ENCODE results near the gene RASSF8.

DNA sequence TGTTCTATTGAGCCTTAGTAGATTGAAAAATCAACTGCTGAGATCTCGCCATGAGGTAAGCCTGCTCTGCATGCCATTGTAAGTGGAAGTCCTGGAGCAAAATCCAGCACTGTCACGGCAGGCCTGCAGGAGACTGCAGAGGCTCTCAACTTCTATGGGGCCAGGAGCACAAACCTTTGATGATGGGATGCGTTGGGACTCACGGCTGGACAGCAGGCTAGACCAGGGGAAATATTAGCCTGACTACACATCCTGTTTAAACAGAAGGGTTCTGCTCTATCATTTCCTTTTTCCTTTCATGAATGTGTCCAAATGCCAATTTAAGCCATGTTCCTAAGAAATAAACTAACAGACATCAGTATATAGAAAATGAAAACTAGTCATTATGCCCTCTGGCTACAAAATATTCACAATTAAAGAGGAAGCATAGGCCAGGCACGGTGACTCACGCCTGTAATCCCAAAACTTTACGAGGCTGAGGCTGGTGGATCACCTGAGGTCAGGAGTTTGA is 33.9 kb upstream of the RASSF8 start:
- TF ChIP-seq, protein P1, sequence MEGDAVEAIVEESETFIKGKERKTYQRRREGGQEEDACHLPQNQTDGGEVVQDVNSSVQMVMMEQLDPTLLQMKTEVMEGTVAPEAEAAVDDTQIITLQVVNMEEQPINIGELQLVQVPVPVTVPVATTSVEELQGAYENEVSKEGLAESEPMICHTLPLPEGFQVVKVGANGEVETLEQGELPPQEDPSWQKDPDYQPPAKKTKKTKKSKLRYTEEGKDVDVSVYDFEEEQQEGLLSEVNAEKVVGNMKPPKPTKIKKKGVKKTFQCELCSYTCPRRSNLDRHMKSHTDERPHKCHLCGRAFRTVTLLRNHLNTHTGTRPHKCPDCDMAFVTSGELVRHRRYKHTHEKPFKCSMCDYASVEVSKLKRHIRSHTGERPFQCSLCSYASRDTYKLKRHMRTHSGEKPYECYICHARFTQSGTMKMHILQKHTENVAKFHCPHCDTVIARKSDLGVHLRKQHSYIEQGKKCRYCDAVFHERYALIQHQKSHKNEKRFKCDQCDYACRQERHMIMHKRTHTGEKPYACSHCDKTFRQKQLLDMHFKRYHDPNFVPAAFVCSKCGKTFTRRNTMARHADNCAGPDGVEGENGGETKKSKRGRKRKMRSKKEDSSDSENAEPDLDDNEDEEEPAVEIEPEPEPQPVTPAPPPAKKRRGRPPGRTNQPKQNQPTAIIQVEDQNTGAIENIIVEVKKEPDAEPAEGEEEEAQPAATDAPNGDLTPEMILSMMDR (IDR thresholded peaks at IDR 0.05; ENCODE audit: control extremely low read depth in 1 of 3, insufficient read depth in 1 of 3, low read depth in 1 of 3, low read length in 3 of 3): no peak
- TF ChIP-seq RAD21 (IDR thresholded peaks at IDR 0.05 in 1 of 2, conservative IDR thresholded peaks at IDR 0.05 in 1 of 2; ENCODE audit: low read depth in 2 of 2, low read length in 2 of 2) (no peak), POLR2A (IDR thresholded peaks at IDR 0.05; ENCODE audit: control extremely low read depth in 1 of 2, low read depth in 2 of 2, low read length in 2 of 2) (no peak), EZH2 (IDR thresholded peaks at IDR 0.05; ENCODE audit: low read depth, low read length, severe bottlenecking) (no peak), EP300 (IDR thresholded peaks at IDR 0.05; ENCODE audit: borderline replicate concordance in 1 of 2, low read depth in 2 of 2, low read length in 2 of 2) (no peak), RFX5 (IDR thresholded peaks at IDR 0.05; ENCODE audit: borderline replicate concordance, low read depth, low read length) (no peak), BACH1 (IDR thresholded peaks at IDR 0.05; ENCODE audit: low read length) (no peak), ZNF274 (IDR thresholded peaks at IDR 0.05; ENCODE audit: borderline replicate concordance, extremely low read depth, low read length) (no peak), SIN3A (conservative IDR thresholded peaks at IDR 0.05 in 1 of 2, IDR thresholded peaks at IDR 0.05 in 1 of 2; ENCODE audit: low read depth in 1 of 2, low read length in 2 of 2) (no peak)
- TF ChIP-seq, protein P2, sequence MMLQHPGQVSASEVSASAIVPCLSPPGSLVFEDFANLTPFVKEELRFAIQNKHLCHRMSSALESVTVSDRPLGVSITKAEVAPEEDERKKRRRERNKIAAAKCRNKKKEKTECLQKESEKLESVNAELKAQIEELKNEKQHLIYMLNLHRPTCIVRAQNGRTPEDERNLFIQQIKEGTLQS (IDR thresholded peaks at IDR 0.05; ENCODE audit: insufficient read depth, low read depth, low read length): no peak
